Right ventricle myocardium superior (tissue), 1 donor: ENCODE data around the gene NPPC. TPM values are rescaled to one million over a fixed set of nuclear protein-coding genes. Genes with fewer than 3 reads are reported as not detected.
"Not testable (repeated sequence)": the region's sequence is repeated elsewhere in the genome, so short reads cannot be mapped to it uniquely, and the experiment has no call there.

Experiments used
- ATAC-seq: fragments of 200-7000 bp; cut with Tn5 transposase; one replicate; pipeline ENCODE4 v1.9.1; 2020; ENCODE audit warnings: mild to moderate bottlenecking; ENCODE audit not compliant: poor library complexity
- DNase-seq: peaks from one replicate; pipeline ENCODE4 v3.0.0-alpha.2; 2020
- intact Hi-C: fragments of 100-400 bp; cut with DNase I; formaldehyde crosslinking; loops from one replicate; pipeline ENCODE4 v1.11.2; 2022
- total RNA-seq: library from RNA; stranded (reverse); fragmentation: NEBNext Ultra II Directional; extraction: Animal tissue kit (Norgen Biotek cat#: 25700); gene quantifications from one replicate; pipeline ENCODE4 v1.2.1, GENCODE V29; 2021
- donor health status: DM: no; HTN: yes; CAD: no; lungs with severe emphysema.

The NPPC gene
- total RNA-seq, 1 donor from 2014 or later, result 7.7 TPM

DNA sequence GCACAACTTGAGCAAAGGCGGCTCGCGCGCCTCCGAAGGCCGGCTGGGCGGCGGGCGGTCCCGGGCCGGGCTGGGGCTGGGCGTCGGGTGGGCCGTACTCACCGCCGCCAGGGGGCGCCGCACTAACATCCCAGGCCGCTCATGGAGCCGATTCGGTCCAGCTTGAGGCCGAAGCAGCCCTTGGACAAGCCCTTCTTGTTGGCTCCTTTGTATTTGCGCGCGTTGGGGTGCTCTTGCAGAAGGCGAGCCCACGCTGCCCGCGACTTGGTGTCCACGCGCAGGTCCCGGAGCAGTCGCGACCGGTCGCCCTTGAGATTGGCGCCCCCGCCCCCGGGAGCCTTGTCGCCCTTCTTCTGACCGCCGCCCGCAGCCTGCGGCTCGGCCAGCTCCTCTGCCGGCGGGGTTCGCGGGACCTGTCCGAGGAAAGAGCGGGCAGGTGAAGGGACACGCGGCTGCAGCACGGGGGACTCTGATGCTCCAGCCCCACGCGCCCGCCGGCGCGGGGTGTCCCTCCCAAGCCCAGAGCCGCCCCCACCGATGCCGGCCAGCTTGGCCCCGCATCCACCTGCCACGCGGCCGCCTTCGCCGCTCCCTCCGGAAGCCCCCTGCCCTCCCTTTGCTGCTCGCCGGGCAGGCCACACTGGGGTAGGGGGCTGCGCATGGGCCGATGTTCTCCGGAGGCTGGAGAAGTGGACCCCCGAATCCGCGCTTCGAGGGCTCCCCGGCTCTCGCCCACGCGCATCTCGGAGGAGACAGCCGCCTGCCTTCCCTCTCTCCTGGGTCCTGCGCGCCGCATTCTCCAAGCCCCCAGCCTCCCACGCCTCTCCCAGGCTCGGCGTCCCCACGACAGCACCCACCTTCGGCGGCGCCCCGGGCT lies 655 bp downstream of the NPPC start:
- ATAC-seq, result peak; percentile 89
- intact Hi-C loops, result loop anchor here (2.0 to 5.0 kb wide), 2 partner anchors 19 to 217 kb away; no protein-coding TSS in a partner anchor
- peak; percentile 92 for DNase-seq

DNA sequence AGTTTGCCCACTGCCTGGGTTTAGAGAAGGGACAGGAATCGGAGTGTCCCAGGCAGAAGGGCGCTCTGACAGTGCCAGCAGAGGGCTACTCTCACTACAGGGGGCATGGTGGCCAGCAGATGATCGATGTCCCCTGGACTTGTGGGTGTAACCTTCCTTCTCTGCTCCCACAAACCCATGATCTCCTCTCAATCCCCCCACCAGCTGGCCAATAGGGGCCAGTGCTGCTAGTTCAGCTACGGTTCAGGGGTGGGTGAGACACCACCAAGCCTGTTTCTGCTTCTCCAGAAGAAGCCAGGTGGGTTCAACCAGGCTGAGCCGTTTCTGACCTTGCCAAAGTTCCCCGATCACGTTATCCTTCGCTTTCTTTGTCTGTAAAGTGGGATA lies 1.3 kb downstream of the NPPC start:
- DNase-seq (no peak), ATAC-seq (no peak)
- intact Hi-C loops, result loop anchor here (2.0 to 5.0 kb wide), 2 partner anchors 18 to 217 kb away; no protein-coding TSS in a partner anchor

DNA sequence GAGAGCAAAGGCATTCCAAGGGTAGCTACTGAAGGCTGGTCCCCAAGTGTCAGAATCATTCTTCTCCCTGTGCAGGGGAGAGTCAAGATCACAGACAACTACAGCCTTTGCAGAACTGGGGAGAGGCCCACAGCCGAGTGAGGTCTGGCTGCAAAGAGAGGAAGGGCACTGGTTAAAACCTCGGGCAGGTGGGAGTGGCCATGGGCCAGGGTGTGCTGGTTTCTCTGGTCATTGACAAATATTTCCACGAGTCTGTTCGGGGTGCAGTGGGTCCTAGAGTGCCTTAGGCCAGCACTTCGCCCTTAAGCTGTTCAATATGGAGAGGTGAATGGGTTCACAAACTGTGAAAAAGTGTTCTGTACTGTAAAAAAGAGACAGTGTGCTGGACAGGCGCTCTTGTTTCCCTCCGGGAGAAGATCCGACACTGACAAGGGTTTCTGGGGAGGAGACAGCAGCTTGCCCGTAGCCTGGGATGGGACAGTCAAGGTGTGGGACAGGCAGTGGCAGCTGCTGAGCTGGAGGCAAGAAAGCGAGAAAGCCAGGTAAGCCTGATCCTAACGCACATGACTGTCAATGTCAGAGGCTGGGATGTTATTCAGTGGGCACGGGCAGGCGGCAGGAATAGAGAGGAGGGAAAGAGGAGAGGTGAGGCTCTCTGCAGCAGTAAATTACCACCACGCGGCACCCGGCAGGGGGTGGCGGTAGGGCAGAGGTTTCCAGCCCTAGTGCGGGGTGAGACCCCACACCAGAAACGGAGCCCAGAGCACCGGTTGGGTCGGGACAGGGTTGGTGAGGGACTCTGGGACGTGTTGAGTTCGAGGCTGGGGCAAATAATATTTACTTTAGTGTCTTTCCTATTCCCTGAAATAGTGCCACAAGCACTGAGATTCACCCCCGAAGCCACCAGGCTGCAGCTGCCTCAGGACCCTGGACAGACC lies 2.0 kb downstream of the NPPC start:
- DNase-seq (no peak), ATAC-seq (no peak)

DNA sequence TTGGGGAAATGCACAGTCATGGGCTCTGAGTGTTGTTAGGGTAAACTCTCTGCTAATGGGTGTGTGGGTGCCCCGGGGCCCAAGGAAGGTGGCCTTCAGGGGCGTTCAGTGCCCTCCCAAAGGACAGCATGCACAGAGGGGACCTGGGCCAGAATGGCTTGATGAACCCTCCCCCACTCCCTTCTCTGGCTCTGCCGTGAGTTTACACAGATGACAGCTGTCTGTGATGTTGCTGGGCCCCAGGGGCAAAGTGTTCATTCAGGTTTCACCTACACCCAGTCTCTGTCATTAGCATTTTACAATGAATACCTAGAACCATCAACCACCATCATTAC lies 3.2 kb downstream of the NPPC start:
- intact Hi-C loops, result no loop called here
- DNase-seq (no peak), ATAC-seq (no peak)

More for the DNA sequence above, 2.0 kb downstream of the NPPC start:
- intact Hi-C loops, result loop anchor here (2.0 kb wide), 1 partner anchor 17 kb away; no protein-coding TSS in a partner anchor

DNA sequence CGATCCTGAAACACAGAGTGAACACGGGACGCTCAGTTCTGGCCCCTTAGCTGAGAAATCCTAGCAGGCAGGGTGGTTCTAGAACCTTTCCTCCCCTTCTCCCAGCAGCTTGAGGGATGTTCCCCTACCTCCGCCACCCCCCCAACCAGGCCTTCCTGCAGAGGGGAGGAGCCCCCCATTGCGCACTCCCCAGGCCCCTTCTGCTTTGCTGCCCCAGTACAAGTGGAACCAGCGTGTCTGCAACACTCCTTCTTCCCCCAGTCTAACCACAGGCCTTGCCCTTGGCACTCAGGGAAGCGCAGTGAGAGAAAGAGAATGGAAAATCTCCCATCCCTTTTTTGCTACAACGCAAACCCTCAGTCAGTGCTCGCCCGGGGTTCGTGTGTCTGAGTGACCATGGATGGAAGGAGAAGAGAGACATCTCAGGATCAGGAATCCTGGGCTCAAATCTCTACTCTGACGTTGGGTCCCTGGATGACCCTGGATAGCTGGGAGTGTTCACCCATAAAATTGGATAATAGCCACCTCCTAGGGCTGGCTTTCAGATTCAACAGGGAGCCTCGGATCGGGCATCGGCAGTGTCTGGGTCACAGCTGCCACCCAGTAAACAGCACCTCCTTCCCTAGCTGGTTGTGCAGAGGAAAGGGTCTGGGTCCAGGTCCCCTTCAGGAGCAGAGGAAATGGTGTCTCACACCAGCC lies 3.7 kb downstream of the NPPC start:
- DNase-seq (no peak), ATAC-seq (no peak)
- intact Hi-C loops, result no loop called here

DNA sequence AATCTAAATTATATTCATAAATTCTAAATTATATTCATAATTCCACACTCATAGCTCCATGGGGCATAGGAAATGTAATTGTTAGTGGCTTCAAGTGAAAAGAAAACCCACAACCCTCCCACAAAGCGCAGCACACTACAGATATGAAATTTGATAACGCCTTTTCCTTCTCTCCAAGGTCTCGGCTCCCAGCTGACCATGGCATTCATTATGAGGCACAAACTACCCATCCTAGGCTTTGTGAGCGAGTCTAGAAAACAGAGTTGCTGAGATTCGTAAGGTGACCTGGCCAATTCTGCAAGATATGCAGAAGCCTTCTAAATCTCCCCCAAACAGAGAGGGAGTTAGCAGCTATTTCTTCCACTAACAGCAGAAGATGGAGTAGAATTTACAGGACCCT lies 5.4 kb downstream of the NPPC start:
- intact Hi-C loops, result no loop called here
- no peak for DNase-seq
- ATAC-seq, result no peak

DNA sequence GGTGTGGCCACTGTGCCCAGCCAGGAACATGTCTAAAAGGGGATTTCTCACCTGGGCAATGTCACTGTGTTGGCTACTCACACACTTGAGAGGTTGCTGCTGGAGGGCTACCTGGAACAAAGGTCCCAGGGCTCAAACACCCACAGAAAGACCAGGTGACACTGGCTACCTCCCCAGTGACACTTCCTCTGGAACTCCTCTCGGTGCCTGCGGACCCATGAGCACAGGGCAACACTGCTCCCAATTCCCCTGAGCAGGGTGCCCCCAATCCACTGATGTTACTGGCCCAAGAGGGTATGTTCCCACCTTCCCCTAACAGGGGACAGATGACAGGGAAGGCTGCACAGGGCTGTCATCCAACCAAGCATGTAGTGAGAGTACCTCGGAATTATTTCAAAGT lies 5.8 kb downstream of the NPPC start:
- ATAC-seq, result no peak
- DNase-seq, result peak; percentile 13
- intact Hi-C loops, result no loop called here

DNA sequence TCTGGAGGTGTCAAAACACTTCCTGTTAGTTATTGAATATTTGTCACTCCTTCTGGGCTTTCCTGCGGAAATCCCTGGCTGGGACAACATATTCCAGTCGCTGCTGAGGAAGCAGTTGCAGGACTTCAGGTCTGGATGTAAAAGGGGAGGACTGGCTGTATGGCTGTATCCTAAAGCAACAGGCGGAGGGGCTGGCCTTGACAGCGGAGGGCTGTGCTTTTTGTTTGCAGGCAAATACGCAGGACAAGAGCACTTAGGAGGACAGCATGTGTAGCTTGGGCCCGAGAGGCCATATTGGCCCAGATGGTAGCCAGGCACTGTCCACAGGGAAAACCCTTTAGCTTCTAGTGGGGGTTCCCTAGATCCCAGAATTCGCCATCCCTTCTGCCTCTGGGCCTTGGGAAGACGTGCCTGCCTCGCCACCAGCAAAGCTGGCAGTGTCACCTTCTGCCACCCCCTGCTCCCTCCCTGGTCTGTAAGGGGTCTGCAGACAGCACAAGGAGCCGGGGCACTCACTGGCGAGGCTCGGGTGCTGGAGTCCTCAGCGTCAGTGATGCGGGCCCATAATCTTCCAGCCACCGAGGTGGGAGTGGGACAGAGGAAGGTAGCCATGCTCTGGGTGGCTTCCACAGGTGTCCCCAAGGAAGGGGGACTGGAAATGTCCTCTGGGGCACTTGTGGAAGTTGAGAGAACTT lies 6.7 kb downstream of the NPPC start:
- ATAC-seq (no peak), DNase-seq (peak; percentile 35)
- intact Hi-C loops, result no loop called here

DNA sequence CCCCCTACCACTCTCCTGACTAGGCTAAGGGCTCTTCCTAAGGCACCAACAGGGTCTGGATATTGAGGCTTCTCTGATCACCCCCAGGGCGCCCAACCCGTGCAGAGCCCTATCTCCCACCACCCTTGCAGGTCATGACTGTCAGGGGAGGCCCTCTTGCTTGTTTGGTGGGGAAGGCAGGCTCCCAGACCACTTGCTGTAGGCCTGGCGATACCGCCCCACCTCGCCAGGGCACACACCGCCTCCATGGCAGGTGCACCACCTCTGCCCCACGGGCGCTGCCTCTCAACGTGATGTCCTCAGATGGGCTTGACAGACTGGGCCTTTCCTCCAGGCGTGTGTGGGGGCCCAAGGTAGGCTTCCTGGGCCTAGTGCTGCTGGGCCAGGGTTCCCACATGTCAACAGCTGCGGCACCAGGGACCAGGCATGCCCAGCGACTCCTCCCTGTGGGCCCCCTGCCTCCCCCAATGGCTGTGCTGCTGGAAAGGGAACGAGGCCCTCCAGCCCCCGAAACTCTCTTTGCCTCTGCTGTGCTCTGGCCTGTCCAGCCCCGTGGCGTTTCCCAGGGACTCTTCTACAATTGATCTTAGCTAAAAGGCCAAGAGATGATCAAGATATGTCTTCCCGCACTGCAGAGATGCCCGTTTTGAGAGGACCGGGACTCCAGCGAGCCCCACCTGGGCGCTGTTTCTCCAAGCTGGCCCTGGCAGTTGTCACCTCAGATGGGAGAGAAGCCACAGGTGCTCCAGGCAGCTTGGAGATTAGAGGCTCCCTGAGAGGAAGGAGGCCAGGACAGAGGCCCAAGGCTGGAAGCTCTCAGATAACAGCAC lies 7.5 kb downstream of the NPPC start:
- intact Hi-C loops, result no loop called here
- ATAC-seq, result no peak
- DNase-seq, result peak; percentile 26

DNA sequence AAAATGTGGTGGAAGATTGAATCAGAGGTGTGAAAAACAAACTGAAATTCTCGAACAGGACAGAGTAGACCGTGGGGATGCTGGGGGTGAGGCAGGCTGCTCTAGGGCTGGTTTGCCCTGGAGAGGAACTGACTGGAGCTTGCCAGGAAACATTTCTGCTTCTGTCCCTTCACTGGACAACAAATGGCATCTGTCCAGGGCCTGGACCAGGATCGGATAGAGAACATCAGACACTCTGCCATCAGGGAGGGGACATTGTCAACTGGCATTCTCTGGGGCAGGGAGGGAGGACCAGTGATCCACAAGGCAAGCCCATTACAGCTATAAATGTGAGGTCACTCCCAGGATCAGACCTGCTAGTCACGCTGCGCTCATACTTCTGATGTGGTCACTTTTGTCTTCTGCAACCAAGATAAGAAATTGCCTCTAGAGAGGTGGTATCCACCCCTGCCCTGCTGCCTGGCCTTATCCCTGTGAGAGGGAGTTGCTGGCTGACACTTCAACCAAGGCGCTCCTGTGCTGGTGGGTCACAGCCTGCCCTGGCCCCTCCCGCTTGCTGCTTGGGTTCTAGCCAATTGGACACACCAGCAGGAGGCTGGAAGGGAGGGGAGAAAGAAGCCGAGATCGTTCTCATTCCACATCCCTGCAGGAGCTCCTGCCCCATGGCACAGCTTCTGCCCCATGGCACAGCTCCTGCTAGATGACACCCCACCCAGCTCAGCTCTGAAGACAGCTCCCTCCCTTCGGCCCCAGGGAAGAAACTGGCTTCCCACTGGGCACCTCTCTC lies 8.7 kb downstream of the NPPC start:
- DNase-seq (peak; percentile 62), ATAC-seq (peak; percentile 74)
- intact Hi-C loops, result no loop called here

DNA sequence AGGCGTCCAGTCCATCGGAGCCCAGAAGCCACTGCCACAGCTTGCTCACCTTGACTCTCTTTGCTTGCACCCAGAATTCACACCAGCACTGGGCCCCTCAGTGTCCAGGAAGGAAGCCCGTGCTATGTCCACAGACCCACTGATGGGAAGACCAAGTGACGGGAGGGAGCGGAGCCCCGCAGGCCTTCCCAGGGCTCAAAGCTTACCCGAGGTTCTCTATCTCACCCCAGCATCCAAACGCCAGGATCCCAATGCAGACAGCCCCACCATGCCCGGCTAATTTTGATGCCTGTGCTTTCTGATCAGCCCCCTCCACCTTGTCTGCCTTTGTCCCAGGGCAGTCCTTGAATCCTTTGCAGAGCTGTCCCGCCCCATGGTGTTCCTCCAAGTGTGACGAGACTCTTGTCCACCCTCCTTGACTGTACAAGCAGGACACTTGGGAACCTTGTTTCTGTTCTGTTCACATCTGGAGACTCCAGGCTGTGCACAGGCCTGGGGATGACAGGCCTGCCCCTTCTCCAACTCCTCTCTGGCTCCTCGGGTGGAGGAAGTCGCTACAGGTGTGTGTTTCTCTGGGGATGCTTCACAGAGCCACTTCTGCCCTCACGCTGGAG lies 12.0 kb downstream of the NPPC start:
- intact Hi-C loops, result no loop called here
- ATAC-seq (no peak), DNase-seq (peak; percentile 33)

DNA sequence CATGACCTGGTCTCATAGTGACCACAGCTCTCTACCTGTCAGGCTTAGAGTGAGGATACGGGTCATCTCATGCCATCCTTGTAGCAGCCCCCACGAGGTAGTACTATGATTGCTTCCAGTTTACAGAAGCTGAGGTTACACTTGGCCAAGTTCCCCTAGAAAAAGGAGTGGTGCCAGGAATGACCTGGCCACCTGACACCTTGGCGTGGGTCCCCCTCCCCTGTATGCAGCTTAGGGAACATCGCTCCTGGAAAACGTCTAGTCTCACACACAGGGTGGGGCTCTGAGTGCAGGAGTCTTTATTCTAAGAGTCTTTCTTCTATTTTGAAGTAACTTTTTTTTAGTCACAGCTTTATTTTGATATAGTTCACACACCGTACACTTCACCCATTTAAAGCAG lies 14.8 kb downstream of the NPPC start:
- no peak for ATAC-seq
- intact Hi-C loops, result no loop called here
- no peak for DNase-seq

DNA sequence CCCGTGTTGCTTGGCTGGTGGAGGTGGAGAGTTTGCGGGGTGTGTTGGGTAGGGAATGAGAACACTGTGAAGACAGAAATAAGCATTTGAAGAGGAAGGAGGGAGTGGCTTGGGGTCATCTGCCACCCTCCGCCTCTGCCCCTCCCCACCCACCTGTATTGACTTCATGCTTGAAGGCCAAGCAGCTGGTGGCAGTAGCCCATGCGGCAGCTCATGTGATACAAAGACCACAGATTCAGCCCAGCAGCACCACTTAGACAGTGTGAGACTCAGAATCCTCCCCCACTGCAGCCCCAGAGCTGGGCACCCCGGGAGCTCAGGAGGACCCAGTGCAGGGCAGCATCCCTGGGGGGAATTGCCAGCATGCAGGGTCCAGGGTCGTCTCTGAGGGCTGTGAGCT lies 15.4 kb downstream of the NPPC start:
- peak; percentile 23 for DNase-seq

DNA sequence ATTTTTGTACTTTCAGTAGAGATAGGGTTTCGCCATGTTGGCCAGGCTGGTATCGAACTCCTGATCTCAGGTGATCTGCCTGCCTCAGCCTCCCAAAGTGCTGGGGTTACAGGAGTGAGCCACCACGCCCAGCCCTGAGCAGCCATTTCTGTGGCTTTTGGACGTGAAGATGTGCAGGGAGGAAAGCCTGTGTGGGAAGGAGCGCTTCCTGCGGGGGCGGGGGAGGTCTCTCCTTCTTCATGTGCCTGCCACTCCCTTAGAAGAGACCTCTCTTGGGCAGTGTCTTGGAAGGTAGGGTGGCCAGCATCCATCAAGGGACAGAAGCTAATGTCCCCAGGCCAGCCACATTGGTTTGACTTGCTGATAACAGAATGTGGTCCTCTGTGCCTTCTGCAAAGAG lies 16.0 kb downstream of the NPPC start:
- intact Hi-C loops, ATAC-seq: not testable (repeated sequence)
- DNase-seq, result peak; percentile 22

More for the DNA sequence above, 15.4 kb downstream of the NPPC start:
- intact Hi-C loops, result no loop called here
- ATAC-seq, result no peak

DNA sequence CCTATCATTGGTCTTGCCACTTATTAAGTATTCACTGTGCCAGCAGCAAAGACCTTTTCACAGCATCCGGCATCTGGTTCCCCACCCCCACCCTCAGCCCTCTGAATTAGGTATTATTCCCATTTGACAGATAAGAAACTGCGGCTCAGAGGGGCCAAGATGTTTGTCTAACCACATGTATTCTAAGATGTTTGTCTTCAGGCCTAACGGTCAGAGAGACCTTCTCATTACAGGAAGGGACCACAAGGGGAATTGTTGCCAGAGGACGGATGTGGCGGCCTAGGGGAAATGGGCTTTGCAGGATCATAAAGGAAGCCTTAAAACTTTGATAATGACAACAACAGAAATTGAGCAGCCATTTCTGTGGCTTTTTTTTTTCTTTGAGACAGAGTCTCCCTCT lies 16.6 kb downstream of the NPPC start:
- DNase-seq, result peak; percentile 16
- no peak for ATAC-seq
- intact Hi-C loops, result loop anchor here (5.0 kb wide), 1 partner anchor 613 kb away; the partner anchor contains the start of gene PRSS56

DNA sequence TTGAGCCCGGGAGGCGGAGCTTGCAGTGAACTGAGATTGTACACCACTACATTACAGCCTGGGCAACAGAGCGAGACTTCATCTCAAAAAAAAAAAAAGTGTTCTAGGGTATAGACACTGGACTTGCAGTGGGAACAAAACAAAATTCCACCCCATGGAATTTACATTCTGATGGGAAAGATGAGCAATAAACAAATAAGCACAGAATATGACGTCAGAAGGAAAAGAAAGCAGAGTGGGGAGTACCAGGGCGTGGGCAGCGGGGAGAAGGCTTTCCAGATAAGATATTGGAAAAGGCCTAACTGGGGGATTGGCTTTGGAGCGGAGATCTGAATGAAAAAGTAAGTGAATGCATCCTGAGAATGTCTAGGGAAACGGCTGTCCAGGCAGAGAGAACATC lies 17.6 kb downstream of the NPPC start:
- DNase-seq, result no peak
- intact Hi-C loops, result loop anchor here (5.0 kb wide), 1 partner anchor 614 kb away; the partner anchor contains the start of gene PRSS56
- ATAC-seq, result no peak
